Pancreas (tissue), 10 donors: Measurements from ENCODE around the gene SH3RF3. TPM values are rescaled to one million over a fixed set of nuclear protein-coding genes. Genes with fewer than 3 reads are reported as not detected.

Experiments used
- ATAC-seq, 4 donors: fragments of 200-7000 bp; cut with Tn5 transposase; one replicate each; pipeline versions ENCODE4 v1.8.0 to v1.9.1; 2020; ENCODE audit warnings: mild to moderate bottlenecking in 4 of 4, moderate library complexity in 4 of 4
- DNase-seq, 6 donors: peaks; one replicate each; pipeline ENCODE4 v3.0.0-alpha.2; 2020
- FAIRE-seq: peaks from 2 replicates; lab custom pipeline; 2012; peaks lifted over from hg19 to GRCh38; lab: Jason Lieb, UNC
- H3K27ac ChIP-seq, 4 donors: fragments of 200-600 bp; sonication (generic); 1 replicate in 3 of 4; 2 replicates in 1 of 4; pipeline versions ENCODE4 v1.5.0 to v1.8.0; 2020
- H3K27me3 ChIP-seq, 4 donors: fragments of 200-600 bp; one replicate each; pipeline ENCODE4 v1.8.0; 2021
- H3K36me3 ChIP-seq, 3 donors: fragments of 200-600 bp; sonication (generic) in 1 of 3; one replicate each; pipeline versions ENCODE4 v1.5.0 to v1.8.0; 2020 to 2021
- H3K4me1 ChIP-seq, 3 donors: fragments of 200-600 bp; one replicate each; pipeline ENCODE4 v1.8.0; 2021
- H3K4me3 ChIP-seq, 4 donors: fragments of 200-600 bp; sonication (generic) in 2 of 4; one replicate each; pipeline versions ENCODE4 v1.5.0 to v1.8.0; 2020 to 2021
- H3K9me3 ChIP-seq, 4 donors: fragments of 200-600 bp; one replicate each; pipeline ENCODE4 v1.8.0; 2021
- WGBS, 2 donors: extraction: QIAGEN DNeasy Blood & Tissue Kit; methylation state at CpG; one replicate each; pipeline ENCODE4 v1.1.7; 2013; 5-methylcytosine and 5-hydroxymethylcytosine counted together
- intact Hi-C, 3 donors: fragments of 100-400 bp; cut with DNase I; formaldehyde crosslinking; loops; one replicate each; pipeline versions ENCODE4 v1.11.1 to v1.14.2; 2022
- polyA plus RNA-seq, 2 donors: library from polyadenylated mRNA; stranded (reverse); fragments of 200-250 nt; gene quantifications; one replicate each; pipeline ENCODE4 v1.2.3, GENCODE V29; 2013
- total RNA-seq, 6 donors: library from RNA; stranded (reverse); fragmentation: NEBNext Ultra II Directional in 4 of 6; extraction: Animal tissue kit (Norgen Biotek cat#: 25700) in 4 of 6; gene quantifications; one replicate each; pipeline versions ENCODE4 v1.2.1 to v1.2.4, GENCODE V29; 2021 to 2023
- TF ChIP-seq, protein P1 (sequence below), 4 donors: fragments of 200-600 bp; sonication (generic) in 3 of 4; IDR thresholded peaks; one replicate each; pipeline versions ENCODE4 v1.5.0 to v1.8.0; 2021; ENCODE audit warnings: antibody characterized with exemption in 4 of 4
- donor health status: healthy with polysubstance abuse.
- donor health status: DM: no; HTN: no; CAD: no; lungs with moderate emphysema.
- donor health status: DM: no; HTN: no; CAD: no.
- donor health status: control.
- donor health status: control.
- donor health status: Bipolar disorder and iron deficiency.
- donor health status: DM: yes; HTN: yes; CAD: no.
- donor health status: DM: no; HTN: no; CAD: no.
- donor health status: DM: no; HTN: no; CAD: no.
- donor health status: DM: yes; HTN: yes; CAD: no.

The SH3RF3 gene
- total and polyA plus RNA-seq, 8 donors: 1.1 to 3.5 (median 1.8) TPM

DNA sequence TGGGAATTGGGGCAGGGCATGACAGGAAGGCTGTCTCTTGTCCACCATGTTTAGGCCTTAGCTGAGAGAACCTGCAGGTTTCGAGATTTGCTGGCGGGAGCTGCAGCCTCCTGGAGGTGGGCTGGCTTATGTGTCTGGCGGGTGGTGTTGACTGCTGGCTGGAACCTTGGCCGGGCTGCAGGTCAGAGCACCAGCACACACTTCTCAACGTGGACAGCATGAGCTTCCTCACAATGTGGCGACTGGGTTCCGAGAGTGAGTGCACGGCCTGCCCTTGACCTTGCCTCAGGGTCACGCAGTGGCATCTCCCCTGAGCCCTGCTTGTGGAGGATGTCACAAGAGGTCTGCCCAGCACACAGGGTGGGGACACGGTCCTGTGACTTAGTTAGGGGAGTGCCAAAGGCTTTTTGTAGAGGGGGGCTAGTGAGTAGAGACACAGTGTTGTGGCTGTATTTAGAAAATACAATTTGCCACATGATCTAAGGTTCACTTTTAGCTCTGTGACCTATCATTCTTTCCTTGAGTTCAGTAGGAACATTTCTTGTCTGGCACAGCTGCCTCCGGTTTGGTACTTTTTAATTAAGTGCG lies 350.0 kb downstream of the SH3RF3 start:
- Histone ChIP-seq H3K27me3 (no peaks in the 10 kb centered on the region), H3K9me3 (no peaks in the 10 kb centered on the region), H3K4me1 (peaks cover 17 to 25% (median 19%) of the 10 kb centered on the region in 3 donors), H3K36me3 (no peaks in the 10 kb centered on the region), H3K4me3 (no peak overlapping the region), H3K27ac (no peak overlapping the region)
- intact Hi-C loops: no loop called here
- 91 to 92% methylated on average over 12 of the region's 12 CpGs for WGBS, 2 donors
- no peak for ATAC-seq
- no peak for DNase-seq
- FAIRE-seq: no peak
- TF ChIP-seq, protein P1, sequence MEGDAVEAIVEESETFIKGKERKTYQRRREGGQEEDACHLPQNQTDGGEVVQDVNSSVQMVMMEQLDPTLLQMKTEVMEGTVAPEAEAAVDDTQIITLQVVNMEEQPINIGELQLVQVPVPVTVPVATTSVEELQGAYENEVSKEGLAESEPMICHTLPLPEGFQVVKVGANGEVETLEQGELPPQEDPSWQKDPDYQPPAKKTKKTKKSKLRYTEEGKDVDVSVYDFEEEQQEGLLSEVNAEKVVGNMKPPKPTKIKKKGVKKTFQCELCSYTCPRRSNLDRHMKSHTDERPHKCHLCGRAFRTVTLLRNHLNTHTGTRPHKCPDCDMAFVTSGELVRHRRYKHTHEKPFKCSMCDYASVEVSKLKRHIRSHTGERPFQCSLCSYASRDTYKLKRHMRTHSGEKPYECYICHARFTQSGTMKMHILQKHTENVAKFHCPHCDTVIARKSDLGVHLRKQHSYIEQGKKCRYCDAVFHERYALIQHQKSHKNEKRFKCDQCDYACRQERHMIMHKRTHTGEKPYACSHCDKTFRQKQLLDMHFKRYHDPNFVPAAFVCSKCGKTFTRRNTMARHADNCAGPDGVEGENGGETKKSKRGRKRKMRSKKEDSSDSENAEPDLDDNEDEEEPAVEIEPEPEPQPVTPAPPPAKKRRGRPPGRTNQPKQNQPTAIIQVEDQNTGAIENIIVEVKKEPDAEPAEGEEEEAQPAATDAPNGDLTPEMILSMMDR (IDR thresholded peaks at IDR 0.05): no peak

DNA sequence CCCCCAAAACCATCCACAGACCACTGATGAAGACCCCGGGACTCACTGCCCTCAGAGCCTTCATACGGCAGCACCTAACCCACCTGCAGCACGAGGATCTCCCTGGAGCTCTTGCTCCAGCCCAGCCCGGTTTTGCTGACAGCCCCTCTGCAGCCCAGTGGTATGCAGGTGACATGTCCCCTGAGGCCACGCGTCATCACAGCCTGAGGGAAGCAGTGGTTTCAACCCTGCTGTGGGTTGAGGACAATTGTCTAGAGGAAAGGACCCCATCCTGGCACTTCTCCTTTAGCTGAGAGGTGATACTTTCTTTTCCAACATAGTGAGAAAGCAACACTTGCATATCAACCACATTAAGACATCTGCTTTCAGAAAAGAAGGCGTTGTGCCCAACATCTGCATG lies 350.8 kb downstream of the SH3RF3 start:
- no peaks in the 10 kb centered on the region for H3K27me3 ChIP-seq
- 92% methylated on average over 7 of the region's 7 CpGs for WGBS, 2 donors
- H3K4me1 ChIP-seq: peaks cover 17 to 25% (median 19%) of the 10 kb centered on the region in 3 donors
- intact Hi-C loops: no loop called here
- FAIRE-seq (no peak), ATAC-seq (no peak), DNase-seq (no peak)
- H3K27ac ChIP-seq: no peak overlapping the region
- TF ChIP-seq, protein P1 (IDR thresholded peaks at IDR 0.05): no peak
- H3K36me3 ChIP-seq: no peaks in the 10 kb centered on the region
- no peaks in the 10 kb centered on the region for H3K9me3 ChIP-seq
- H3K4me3 ChIP-seq: no peak overlapping the region

DNA sequence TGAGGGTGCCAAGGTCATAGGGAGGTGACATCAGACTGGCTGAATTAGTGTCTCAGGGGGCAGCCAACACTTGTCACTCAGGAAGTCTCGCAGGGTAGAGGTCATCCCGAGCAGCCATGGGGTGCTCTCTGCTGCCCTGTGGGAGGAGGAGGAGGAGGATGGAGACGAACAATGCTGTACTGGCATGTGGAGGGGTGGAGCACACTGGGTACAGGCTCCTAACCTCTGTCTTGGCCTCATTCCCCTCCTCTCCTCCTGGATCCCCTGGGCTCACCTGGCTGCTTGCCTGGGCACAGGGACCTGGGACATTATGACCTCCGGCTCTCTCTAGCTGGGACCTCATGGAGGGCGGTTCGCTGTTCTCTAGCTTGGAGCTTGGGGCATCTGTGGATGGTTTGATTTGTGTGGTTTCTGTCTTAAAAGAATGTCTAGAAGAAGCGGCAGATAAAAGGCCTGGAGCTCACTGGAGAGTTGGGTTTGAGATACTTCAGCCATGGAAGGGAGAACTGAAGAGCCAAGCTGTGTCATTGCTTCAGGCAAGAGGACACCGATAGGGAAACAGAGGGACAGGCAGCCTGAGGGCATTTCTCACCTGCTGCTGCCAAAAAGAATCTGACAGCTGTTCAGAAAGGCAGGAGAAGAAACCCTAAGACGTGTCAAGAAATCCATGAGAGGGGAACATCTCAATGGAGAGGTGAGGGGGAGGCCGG lies 351.6 kb downstream of the SH3RF3 start:
- H3K36me3 ChIP-seq: no peaks in the 10 kb centered on the region
- H3K9me3 ChIP-seq: no peaks in the 10 kb centered on the region
- peaks cover 17 to 25% (median 19%) of the 10 kb centered on the region in 3 donors for H3K4me1 ChIP-seq
- peak overlapping the region; percentile 31 to 51 (median 42) for H3K27ac ChIP-seq
- no peaks in the 10 kb centered on the region for H3K27me3 ChIP-seq
- TF ChIP-seq, protein P1 (IDR thresholded peaks at IDR 0.05): no peak
- no peak for FAIRE-seq
- H3K4me3 ChIP-seq: no peak overlapping the region
- no peak for DNase-seq
- 71 to 72% methylated on average over 10 of the region's 10 CpGs for WGBS, 2 donors
- intact Hi-C loops: no loop called here
- ATAC-seq: peak in 1 of 4 donors; percentile 20

DNA sequence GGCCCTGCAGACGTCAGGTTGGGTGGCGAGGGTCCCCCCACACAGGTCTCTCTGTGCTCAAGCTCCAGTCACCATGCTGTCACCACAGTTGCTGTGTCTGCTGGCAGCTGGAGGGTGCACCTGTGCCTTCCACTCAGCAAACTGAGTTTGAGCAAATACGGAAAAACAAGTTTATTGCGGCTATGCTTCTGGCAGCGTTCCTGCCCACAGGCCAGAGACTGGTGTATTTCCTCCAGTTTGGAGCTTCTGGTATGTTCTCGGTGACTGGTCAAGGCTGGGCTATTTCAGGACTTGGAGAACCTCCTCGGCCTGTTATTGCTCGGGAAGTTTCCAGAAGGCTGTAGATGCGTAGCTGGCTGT lies 352.2 kb downstream of the SH3RF3 start:
- peak; percentile 80 to 87 (median 84) for ATAC-seq
- peak overlapping the region; percentile 31 to 51 (median 42) for H3K27ac ChIP-seq
- 30% methylated on average over 9 of the region's 9 CpGs for WGBS, 2 donors
- no peaks in the 10 kb centered on the region for H3K36me3 ChIP-seq
- H3K4me1 ChIP-seq: peaks cover 17 to 25% (median 19%) of the 10 kb centered on the region in 3 donors
- H3K27me3 ChIP-seq: no peaks in the 10 kb centered on the region
- TF ChIP-seq, protein P1 (IDR thresholded peaks at IDR 0.05): no peak
- H3K4me3 ChIP-seq: no peak overlapping the region
- H3K9me3 ChIP-seq: no peaks in the 10 kb centered on the region
- DNase-seq: peak in 5 of 6 donors; percentile 51 to 73 (median 67)
- FAIRE-seq: no peak
- intact Hi-C loops: no loop called here

DNA sequence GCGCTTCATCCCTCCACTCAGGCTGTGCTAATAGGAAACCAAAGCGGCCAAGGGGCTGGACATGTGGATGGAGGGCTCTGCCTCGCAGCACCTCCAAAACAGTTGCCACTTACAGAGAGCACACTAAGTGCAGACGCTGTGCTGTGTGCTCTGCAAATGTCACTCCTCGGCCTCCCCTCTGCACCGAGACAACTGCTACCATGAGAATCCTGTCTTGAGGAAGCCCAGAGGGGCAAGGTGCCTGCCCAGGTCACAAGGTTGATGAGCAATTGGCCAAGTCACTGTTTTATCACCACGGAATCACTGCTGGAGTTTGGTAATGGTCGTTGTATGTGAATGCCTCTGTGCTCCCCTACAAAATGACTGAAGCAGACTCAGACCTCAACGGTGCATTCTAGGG lies 352.6 kb downstream of the SH3RF3 start:
- intact Hi-C loops: no loop called here
- WGBS, 2 donors: 95% methylated on average over 9 of the region's 9 CpGs
- TF ChIP-seq, protein P1 (IDR thresholded peaks at IDR 0.05): no peak
- ATAC-seq (no peak), DNase-seq (no peak), FAIRE-seq (no peak)
- H3K27me3 ChIP-seq: no peaks in the 10 kb centered on the region
- H3K4me3 ChIP-seq: no peak overlapping the region
- no peaks in the 10 kb centered on the region for H3K9me3 ChIP-seq
- peak overlapping the region in 2 of 4 donors; percentile 36 to 51 for H3K27ac ChIP-seq
- H3K36me3 ChIP-seq: no peaks in the 10 kb centered on the region
- peaks cover 17 to 25% (median 19%) of the 10 kb centered on the region in 3 donors for H3K4me1 ChIP-seq
